GM19239 (cell line): ENCODE results near the gene CTSS.
A peak's percentile ranks its signal among the peaks of the same experiment; 100 is the strongest.
"Not testable (repeated sequence)": the region's sequence is repeated elsewhere in the genome, so short reads cannot be mapped to it uniquely, and the experiment has no call there.

Source experiments
- DNase-seq: peaks from one replicate; pipeline ENCODE4 v3.0.0; 2011; ENCODE audit warnings: low spot score; ENCODE audit not compliant: insufficient read length
- FAIRE-seq: peaks from 2 replicates; lab custom pipeline; 2011; peaks lifted over from hg19 to GRCh38; lab: Jason Lieb, UNC

Gene CTSS

GRCh38 chr1:150765296-150765976 lies at the start of gene CTSS:
Gene CTSS (minus strand): TSS chr1:150765778. CDS start chr1:150764763, 1,015 bp downstream.
- DNase-seq: peak; percentile 26
- peak; percentile 91 for FAIRE-seq

GRCh38 chr1:150813028-150813707 lies 47.6 kb upstream of the CTSS start:
- DNase-seq (no peak), FAIRE-seq (peak; percentile 18)

- FAIRE-seq (no peak), DNase-seq (no peak)
These were observed 45.5 kb upstream of the CTSS start for GRCh38 chr1:150810958-150811659.

- DNase-seq: no peak
- no peak for FAIRE-seq
These were observed 44.1 kb upstream of the CTSS start for GRCh38 chr1:150809651-150810050.

- FAIRE-seq (no peak), DNase-seq (no peak)
These were observed 43.3 kb upstream of the CTSS start for GRCh38 chr1:150808846-150809245.

GRCh38 chr1:150808121-150808520 lies 42.5 kb upstream of the CTSS start, which contains the start of gene CTSK:
Gene CTSK (minus strand): TSS chr1:150808260. CDS start chr1:150806805, 1,455 bp downstream.
- no peak for DNase-seq
- FAIRE-seq: no peak

- no peak for FAIRE-seq
- no peak for DNase-seq
These were observed 41.9 kb upstream of the CTSS start for GRCh38 chr1:150807249-150808023.

- DNase-seq: no peak
- no peak for FAIRE-seq
These were observed 40.3 kb upstream of the CTSS start for GRCh38 chr1:150805899-150806298.

GRCh38 chr1:150804671-150805070 lies 39.1 kb upstream of the CTSS start:
- no peak for DNase-seq
- FAIRE-seq: no peak

GRCh38 chr1:150799089-150799488 lies 33.5 kb upstream of the CTSS start:
- FAIRE-seq: no peak
- no peak for DNase-seq

GRCh38 chr1:150798525-150798924 lies 32.9 kb upstream of the CTSS start:
- no peak for DNase-seq
- no peak for FAIRE-seq

- no peak for FAIRE-seq
These were observed 30.8 kb upstream of the CTSS start for GRCh38 chr1:150796374-150796773.

GRCh38 chr1:150793778-150794177 lies 28.2 kb upstream of the CTSS start:
- DNase-seq, FAIRE-seq: not testable (repeated sequence)

More at GRCh38 chr1:150796374-150796773, 30.8 kb upstream of the CTSS start:
- no peak for DNase-seq

- no peak for FAIRE-seq
- DNase-seq: no peak
These were observed 27.6 kb upstream of the CTSS start for GRCh38 chr1:150793221-150793620.

GRCh38 chr1:150791585-150791984 lies 26.0 kb upstream of the CTSS start:
- FAIRE-seq (no peak), DNase-seq (no peak)

- FAIRE-seq: no peak
- no peak for DNase-seq
These were observed 23.8 kb upstream of the CTSS start for GRCh38 chr1:150789396-150789795.

GRCh38 chr1:150788946-150789345 lies 23.4 kb upstream of the CTSS start:
- no peak for DNase-seq
- no peak for FAIRE-seq

- FAIRE-seq (no peak), DNase-seq (no peak)
These were observed 21.9 kb upstream of the CTSS start for GRCh38 chr1:150787455-150787854.

- FAIRE-seq (no peak), DNase-seq (no peak)
These were observed 14.9 kb upstream of the CTSS start for GRCh38 chr1:150780510-150780909.

- no peak for DNase-seq
- no peak for FAIRE-seq
These were observed 12.8 kb upstream of the CTSS start for GRCh38 chr1:150778409-150778808.
